ENCODE data around the gene NSUN6. TPM values are rescaled to one million over a fixed set of nuclear protein-coding genes. Genes with fewer than 3 reads are reported as not detected.

The NSUN6 gene
- total and polyA plus RNA-seq, 11 donors: 3.1 to 10.0 (median 7.5) TPM

DNA sequence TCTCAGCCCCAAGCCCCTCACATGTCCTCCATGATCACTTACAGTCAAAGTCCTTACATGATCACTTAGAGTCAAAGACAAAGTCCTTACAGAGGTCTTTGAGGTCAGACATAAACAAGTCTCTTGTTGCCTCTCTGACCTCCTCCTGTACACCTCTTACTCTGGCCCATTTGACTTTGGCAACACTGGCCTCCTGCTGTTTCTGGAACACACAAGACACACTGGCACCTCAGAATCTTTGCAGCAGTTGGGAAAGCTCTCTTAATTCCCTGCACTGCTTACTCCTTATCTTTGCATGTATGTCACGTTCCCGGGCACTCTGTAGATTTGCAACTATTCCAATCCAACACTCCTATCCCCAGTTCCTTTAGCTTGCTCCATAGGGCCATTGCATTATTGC lies 102.3 kb downstream of the NSUN6 start:
- ATAC-seq: peak in 2 of 4 donors; percentile 44 to 60
- WGBS, 4 donors: 50 to 60% (median 54%) methylated on average over 2 of the region's 2 CpGs
- peaks cover 0 to 38% (median 7%) of the 10 kb centered on the region in 9 donors for H3K36me3 ChIP-seq
- H3K4me1 ChIP-seq: peaks cover 0 to 3% (median 0%) of the 10 kb centered on the region in 12 donors
- no peaks in the 10 kb centered on the region for H3K27me3 ChIP-seq
- DNase-seq: no peak
- no peaks in the 10 kb centered on the region for H3K9me3 ChIP-seq
- intact Hi-C loops (cut with DNase I): loop anchor here in 1 of 10 donors (10.0 kb wide), 1 partner anchor 106 kb away; the partner anchor contains the start of genes ARL5B and NSUN6
- H3K27ac ChIP-seq: peak overlapping the region in 1 of 12 donors; percentile 20
- no peak overlapping the region for H3K4me3 ChIP-seq
- TF ChIP-seq POLR2A (IDR thresholded peaks at IDR 0.05): no peak
- TF ChIP-seq, protein P1, sequence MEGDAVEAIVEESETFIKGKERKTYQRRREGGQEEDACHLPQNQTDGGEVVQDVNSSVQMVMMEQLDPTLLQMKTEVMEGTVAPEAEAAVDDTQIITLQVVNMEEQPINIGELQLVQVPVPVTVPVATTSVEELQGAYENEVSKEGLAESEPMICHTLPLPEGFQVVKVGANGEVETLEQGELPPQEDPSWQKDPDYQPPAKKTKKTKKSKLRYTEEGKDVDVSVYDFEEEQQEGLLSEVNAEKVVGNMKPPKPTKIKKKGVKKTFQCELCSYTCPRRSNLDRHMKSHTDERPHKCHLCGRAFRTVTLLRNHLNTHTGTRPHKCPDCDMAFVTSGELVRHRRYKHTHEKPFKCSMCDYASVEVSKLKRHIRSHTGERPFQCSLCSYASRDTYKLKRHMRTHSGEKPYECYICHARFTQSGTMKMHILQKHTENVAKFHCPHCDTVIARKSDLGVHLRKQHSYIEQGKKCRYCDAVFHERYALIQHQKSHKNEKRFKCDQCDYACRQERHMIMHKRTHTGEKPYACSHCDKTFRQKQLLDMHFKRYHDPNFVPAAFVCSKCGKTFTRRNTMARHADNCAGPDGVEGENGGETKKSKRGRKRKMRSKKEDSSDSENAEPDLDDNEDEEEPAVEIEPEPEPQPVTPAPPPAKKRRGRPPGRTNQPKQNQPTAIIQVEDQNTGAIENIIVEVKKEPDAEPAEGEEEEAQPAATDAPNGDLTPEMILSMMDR (IDR thresholded peaks at IDR 0.05): no peak

DNA sequence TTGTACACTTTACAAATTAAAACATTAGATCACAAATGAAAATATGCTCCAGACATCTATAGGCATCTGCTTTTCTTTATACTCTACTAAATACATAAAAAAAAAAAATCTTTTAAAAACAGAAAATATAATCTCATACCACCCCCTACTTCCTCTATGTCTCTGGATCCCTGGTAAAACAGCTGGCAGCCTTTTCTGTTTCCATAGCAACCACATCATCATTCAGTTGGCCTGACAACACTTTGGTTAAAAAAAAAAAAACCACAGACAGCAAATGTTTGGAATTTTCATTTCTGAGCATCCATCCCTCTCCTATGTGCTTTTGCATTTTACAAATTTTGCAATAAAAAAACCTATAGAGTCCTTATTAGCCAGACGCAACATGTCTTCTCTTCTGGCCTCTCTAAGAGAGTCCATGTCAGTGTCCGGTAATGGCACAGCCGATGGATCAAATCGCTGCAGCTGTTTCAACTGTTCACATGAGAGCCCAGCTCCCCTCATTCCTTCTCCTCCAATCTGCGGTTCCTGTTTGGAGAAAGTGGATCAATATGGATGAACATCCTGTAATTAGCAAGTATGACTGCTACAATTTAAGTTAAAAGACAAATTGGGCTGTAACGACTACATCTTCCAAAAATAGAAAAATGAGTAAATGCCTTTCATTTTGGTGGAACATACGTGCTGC lies 105.6 kb downstream of the NSUN6 start:
- Histone ChIP-seq H3K27ac (no peak overlapping the region), H3K4me1 (peaks cover 0 to 6% (median 0%) of the 10 kb centered on the region in 12 donors), H3K36me3 (peaks cover 0 to 45% (median 14%) of the 10 kb centered on the region in 9 donors), H3K4me3 (no peak overlapping the region), H3K9me3 (no peaks in the 10 kb centered on the region), H3K27me3 (no peaks in the 10 kb centered on the region)
- WGBS, 4 donors: 78 to 87% (median 84%) methylated on average over 7 of the region's 7 CpGs
- TF ChIP-seq, protein P1 (IDR thresholded peaks at IDR 0.05): no peak
- TF ChIP-seq POLR2A (IDR thresholded peaks at IDR 0.05): no peak
- ATAC-seq (no peak), DNase-seq (no peak)
- intact Hi-C loops (cut with DNase I): loop anchor here in 1 of 10 donors (10.0 kb wide), 1 partner anchor 109 kb away; the partner anchor contains the start of genes ARL5B and NSUN6

DNA sequence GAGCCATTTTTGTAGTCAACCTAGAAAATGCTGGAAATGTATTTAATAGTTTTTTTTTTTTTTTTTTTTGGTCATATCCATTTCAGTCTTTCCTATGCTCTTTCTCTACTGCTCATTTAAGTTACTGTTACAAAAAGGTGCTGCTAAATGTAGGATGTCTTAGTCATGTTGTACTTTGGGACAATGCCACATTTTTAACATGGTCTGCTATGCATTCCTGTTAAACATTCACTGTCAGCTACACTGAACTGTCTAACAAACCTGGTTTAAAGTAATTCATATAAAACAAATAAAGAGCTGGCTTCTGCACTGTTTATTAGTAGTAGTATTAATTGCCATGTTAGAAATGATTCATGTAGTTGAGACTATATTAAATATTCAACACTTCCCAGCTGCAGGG lies 108.6 kb downstream of the NSUN6 start:
- Histone ChIP-seq H3K4me3 (no peak overlapping the region), H3K4me1 (peaks cover 0 to 6% (median 0%) of the 10 kb centered on the region in 12 donors), H3K36me3 (peaks cover 0 to 73% (median 41%) of the 10 kb centered on the region in 9 donors), H3K27me3 (no peaks in the 10 kb centered on the region), H3K9me3 (no peaks in the 10 kb centered on the region), H3K27ac (no peak overlapping the region)
- no peak for TF ChIP-seq POLR2A (IDR thresholded peaks at IDR 0.05)
- TF ChIP-seq, protein P1 (IDR thresholded peaks at IDR 0.05): no peak
- DNase-seq: no peak
- intact Hi-C loops (cut with DNase I): loop anchor here in 1 of 10 donors (10.0 kb wide), 1 partner anchor 112 kb away; the partner anchor contains the start of genes ARL5B and NSUN6
- peak in 2 of 4 donors; percentile 34 to 38 for ATAC-seq

DNA sequence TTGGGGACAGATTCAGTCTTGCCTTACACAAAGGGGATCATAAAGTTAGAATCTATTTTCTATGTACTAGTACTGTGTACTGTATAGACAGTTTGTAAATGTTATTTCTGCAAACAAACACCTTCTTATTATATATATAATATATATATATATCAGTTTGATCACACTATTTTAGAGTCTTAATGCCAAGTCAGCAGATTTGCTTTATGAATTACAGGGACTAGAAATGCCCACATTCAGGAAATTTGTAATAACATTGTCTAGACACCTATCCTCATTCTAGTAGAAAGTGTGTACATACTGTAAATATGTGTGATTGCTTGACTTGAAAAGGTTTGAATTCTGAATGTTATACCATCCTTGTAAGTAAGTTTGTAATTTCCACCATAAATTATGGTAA lies 111.2 kb downstream of the NSUN6 start:
- H3K4me3 ChIP-seq: no peak overlapping the region
- intact Hi-C loops (cut with DNase I): loop anchor here in 1 of 10 donors (10.0 kb wide), 1 partner anchor 115 kb away; the partner anchor contains the start of genes ARL5B and NSUN6
- peaks cover 0 to 83% (median 50%) of the 10 kb centered on the region in 9 donors for H3K36me3 ChIP-seq
- H3K4me1 ChIP-seq: peaks cover 0 to 6% (median 0%) of the 10 kb centered on the region in 12 donors
- ATAC-seq: no peak
- no peaks in the 10 kb centered on the region for H3K9me3 ChIP-seq
- TF ChIP-seq POLR2A (IDR thresholded peaks at IDR 0.05): no peak
- TF ChIP-seq, protein P1 (IDR thresholded peaks at IDR 0.05): no peak
- no peak for DNase-seq
- no peaks in the 10 kb centered on the region for H3K27me3 ChIP-seq
- H3K27ac ChIP-seq: no peak overlapping the region

All from heart left ventricle (tissue), 16 donors.